A673 (cell line): ENCODE measurements around the gene SUMO3. TPM values are rescaled to one million over a fixed set of nuclear protein-coding genes. Genes with fewer than 3 reads are reported as not detected.

ENCODE experiments used
- BruUV-seq: library from RNA; stranded (reverse); fragments of 400-500 nt; replicated peaks from 2 replicates; lab custom pipeline; 2021; lab: Mats Ljungman, UMichigan
- CTCF ChIA-PET: fragments of 300-600 bp; sonication (Branson Sonifier 250); formaldehyde crosslinking; loops from one replicate; lab custom pipeline; 2022; ENCODE audit warnings: antibody characterized with exemption; lab: Charles Lee
- POLR2A ChIA-PET: fragments of 300-600 bp; sonication (Branson Sonifier 250); formaldehyde crosslinking; loops from one replicate; lab custom pipeline; 2022; ENCODE audit warnings: antibody characterized with exemption; ENCODE audit not compliant: low non-redundant PET; lab: Charles Lee
- DNase-seq: peaks from one replicate; pipeline ENCODE4 v3.0.0-alpha.2; 2015; ENCODE audit warnings: low spot score
- H3K27ac ChIP-seq: fragments of 200-600 bp; sonication (generic); 2 replicates; pipeline ENCODE4 v1.5.1; 2016; ENCODE audit warnings: mixed run types, low read depth, mild to moderate bottlenecking, mixed read lengths, antibody characterized with exemption, low read length; ENCODE audit not compliant: poor library complexity, severe bottlenecking
- H3K27me3 ChIP-seq: fragments of 200-600 bp; sonication (generic); replicated peaks from 2 replicates; pipeline ENCODE4 v1.6.1; 2017; ENCODE audit warnings: mixed run types, low read depth, mild to moderate bottlenecking, mixed read lengths, antibody characterized with exemption, low read length; ENCODE audit not compliant: insufficient read depth, poor library complexity
- H3K36me3 ChIP-seq: fragments of 200-600 bp; sonication (generic); 2 replicates; pipeline ENCODE4 v1.6.1; 2016; ENCODE audit warnings: mixed run types, mild to moderate bottlenecking, mixed read lengths, antibody characterized with exemption, low read length; ENCODE audit not compliant: insufficient read depth, poor library complexity, severe bottlenecking
- H3K4me1 ChIP-seq: fragments of 200-600 bp; sonication (generic); 2 replicates; pipeline ENCODE4 v1.6.1; 2017; ENCODE audit warnings: mixed run types, mild to moderate bottlenecking, mixed read lengths, antibody characterized with exemption, low read length; ENCODE audit not compliant: insufficient read depth, poor library complexity, severe bottlenecking
- H3K4me3 ChIP-seq: fragments of 200-600 bp; sonication (generic); 2 replicates; pipeline ENCODE4 v1.5.1; 2016; ENCODE audit warnings: low read depth, mixed run types, mild to moderate bottlenecking, mixed read lengths, low read length; ENCODE audit not compliant: poor library complexity, severe bottlenecking
- H3K9me3 ChIP-seq: fragments of 200-600 bp; sonication (generic); 2 replicates; pipeline ENCODE4 v1.6.1; 2016; ENCODE audit warnings: mixed run types, low read depth, mild to moderate bottlenecking, mixed read lengths, antibody characterized with exemption, low read length; ENCODE audit not compliant: poor library complexity, severe bottlenecking
- EZH2 ChIP-seq: fragments of 200-600 bp; sonication (generic); IDR thresholded peaks from 2 replicates; pipeline ENCODE4 v1.6.1; 2017; ENCODE audit warnings: borderline replicate concordance, low read depth, mild to moderate bottlenecking, mixed read lengths, antibody characterized with exemption, low read length; ENCODE audit not compliant: poor library complexity, severe bottlenecking
- intact Hi-C: fragments of 100-400 bp; cut with micrococcal nuclease; formaldehyde crosslinking; loops from one replicate; pipeline ENCODE4 v1.10.0; 2022; ENCODE audit not compliant: unreplicated experiment
- total RNA-seq: library from RNA; stranded (reverse); gene quantifications from 2 replicates; pipeline ENCODE4 v1.2.3, GENCODE V29; 2021
- TF ChIP-seq, protein P1 (sequence below): fragments of 300-800, 200-600 bp; sonication (generic); conservative IDR thresholded peaks from 2 replicates; pipeline ENCODE4 v1.5.1; 2017; ENCODE audit warnings: low read depth, mild to moderate bottlenecking, antibody characterized with exemption, low read length, moderate library complexity, mixed read lengths

Gene SUMO3
- total RNA-seq, 1 experiment from 2014 or later, result 132 TPM

DNA sequence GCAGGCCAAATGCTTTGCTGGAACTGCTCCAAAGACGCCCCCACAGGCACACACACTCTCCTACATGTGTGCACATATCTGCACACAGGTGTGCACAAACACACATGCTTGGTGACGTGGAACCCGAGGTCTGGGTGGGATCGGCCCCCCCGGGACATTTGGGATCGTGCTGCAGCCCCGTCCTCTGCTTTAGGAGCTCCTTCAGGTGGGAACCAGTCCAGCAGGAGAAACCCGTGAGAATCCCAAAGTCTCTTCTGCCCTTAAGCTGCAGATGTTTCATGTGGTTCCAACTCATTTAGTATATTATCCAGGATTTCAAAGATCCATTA is 54.8 kb downstream of the SUMO3 start:
- ChIA-PET POLR2A (no interaction called here), CTCF (no interaction called here)
- Histone ChIP-seq H3K36me3 (no peaks in the 10 kb centered on the region), H3K27me3 (no peaks in the 10 kb centered on the region), H3K4me1 (peaks cover 7% of the 10 kb centered on the region), H3K27ac (no peak overlapping the region), H3K9me3 (no peaks in the 10 kb centered on the region), H3K4me3 (no peak overlapping the region)
- no TSS peak for BruUV-seq
- TF ChIP-seq, protein P1, sequence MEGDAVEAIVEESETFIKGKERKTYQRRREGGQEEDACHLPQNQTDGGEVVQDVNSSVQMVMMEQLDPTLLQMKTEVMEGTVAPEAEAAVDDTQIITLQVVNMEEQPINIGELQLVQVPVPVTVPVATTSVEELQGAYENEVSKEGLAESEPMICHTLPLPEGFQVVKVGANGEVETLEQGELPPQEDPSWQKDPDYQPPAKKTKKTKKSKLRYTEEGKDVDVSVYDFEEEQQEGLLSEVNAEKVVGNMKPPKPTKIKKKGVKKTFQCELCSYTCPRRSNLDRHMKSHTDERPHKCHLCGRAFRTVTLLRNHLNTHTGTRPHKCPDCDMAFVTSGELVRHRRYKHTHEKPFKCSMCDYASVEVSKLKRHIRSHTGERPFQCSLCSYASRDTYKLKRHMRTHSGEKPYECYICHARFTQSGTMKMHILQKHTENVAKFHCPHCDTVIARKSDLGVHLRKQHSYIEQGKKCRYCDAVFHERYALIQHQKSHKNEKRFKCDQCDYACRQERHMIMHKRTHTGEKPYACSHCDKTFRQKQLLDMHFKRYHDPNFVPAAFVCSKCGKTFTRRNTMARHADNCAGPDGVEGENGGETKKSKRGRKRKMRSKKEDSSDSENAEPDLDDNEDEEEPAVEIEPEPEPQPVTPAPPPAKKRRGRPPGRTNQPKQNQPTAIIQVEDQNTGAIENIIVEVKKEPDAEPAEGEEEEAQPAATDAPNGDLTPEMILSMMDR, result no peak
- no peak for TF ChIP-seq EZH2
- intact Hi-C loops, result no loop called here
- DNase-seq, result no peak

DNA sequence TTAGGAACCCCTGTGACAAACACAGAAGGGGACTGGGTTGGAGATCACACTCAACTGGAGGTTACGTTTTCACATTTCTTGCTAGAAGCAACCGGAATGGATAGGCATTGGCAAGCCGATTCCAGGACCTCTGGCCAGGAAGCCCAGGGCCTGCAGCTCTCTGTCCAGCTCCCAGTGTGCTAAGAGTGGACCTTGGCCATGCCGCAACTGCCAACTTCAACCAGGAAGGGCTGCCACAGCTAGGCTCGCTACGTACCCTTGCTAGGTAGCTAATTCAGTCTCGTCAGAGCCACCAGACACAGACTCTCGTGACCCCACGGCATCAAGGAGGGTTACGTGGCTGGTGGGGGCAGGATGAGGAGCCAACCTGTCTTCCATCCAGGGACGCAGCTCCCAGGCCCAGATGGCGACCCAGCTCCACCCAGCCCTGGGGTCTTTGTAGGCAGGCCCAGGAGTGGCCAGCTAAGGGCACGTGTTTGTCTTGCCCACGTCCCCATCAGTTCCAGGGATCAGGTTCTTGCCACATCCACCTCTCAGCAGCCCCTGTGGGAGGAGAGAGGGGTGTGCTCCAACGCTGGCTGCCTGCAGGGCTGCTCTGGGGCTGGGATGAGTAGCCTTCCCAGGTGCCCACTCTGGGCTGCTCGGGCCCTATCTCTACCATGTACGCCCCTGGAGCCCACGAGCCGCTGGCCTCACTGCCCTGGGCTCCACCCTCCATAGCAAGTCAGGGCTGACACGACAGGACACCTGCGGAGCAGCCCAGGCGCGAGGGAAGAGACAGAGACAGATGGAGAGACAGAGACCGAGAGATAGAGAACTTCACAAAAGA is 55.4 kb downstream of the SUMO3 start:
- BruUV-seq, result no TSS peak
- ChIA-PET POLR2A (no interaction called here), CTCF (no interaction called here)
- intact Hi-C loops, result no loop called here
- no peak overlapping the region for H3K27ac ChIP-seq
- H3K4me3 ChIP-seq, result no peak overlapping the region
- H3K27me3 ChIP-seq, result no peaks in the 10 kb centered on the region
- no peak for DNase-seq
- H3K36me3 ChIP-seq, result no peaks in the 10 kb centered on the region
- no peak for TF ChIP-seq EZH2
- TF ChIP-seq, protein P1, result no peak
- peaks cover 7% of the 10 kb centered on the region for H3K4me1 ChIP-seq
- H3K9me3 ChIP-seq, result no peaks in the 10 kb centered on the region

DNA sequence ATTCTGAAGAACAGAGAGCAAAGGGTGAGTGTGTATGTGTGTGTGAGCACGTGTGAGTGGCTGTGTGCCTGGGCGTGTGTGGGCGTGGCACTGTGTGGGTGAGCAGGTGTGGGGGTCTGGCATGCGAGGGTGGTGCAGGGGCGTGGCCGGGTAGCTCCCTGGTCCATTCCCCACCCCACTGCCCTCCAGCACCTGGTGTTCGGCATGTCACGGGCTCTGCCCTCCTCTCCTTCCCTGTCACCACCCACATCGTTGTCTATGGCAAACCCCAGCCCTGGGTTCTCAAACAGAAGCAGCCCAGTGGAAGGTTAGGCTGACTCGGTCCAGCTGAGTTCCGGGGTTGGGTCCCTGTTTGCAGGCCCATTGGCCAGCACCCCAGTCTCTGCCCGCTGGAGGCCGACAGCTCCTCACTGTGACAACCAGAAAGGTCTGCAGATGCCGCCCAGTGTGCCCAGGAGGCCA is 56.1 kb downstream of the SUMO3 start:
- BruUV-seq, result no TSS peak
- no peak for TF ChIP-seq EZH2
- TF ChIP-seq, protein P1, result no peak
- ChIA-PET POLR2A (no interaction called here), CTCF (no interaction called here)
- no peaks in the 10 kb centered on the region for H3K9me3 ChIP-seq
- H3K27me3 ChIP-seq, result no peaks in the 10 kb centered on the region
- no peak overlapping the region for H3K27ac ChIP-seq
- no peak for DNase-seq
- H3K4me3 ChIP-seq, result no peak overlapping the region
- peaks cover 7% of the 10 kb centered on the region for H3K4me1 ChIP-seq
- H3K36me3 ChIP-seq, result no peaks in the 10 kb centered on the region
- intact Hi-C loops, result no loop called here
